ENCODE measurements around the gene NMT1.
A peak's percentile ranks its signal among the peaks of the same experiment; 100 is the strongest.

The NMT1 gene

DNA sequence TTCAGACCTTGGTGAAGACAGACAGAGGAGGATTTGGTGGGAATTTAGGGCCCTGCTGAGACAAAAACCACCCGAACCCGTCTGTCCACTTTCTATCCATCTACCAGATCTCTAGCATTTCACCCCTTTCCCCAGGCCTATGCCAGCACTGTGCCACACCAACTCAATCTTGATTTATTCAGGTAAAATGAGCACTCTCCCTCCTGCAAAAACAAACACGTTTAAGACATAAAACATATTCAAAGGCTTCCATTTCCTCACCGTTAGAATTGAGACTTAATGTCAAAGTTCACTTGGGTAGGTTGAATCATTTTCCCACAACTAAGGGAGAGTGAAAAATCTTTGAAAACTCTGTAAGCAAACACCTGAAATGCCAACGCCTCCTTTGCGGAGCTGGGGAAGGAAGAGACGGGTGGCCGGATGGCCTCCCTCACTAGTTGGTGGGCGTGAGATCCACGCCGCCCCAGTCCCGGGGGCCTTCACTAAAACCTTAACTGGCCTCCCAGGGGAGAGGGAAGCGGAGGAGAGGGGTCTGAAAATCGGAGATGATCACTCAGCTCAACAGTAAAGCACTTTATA, 10.5 kb upstream of the NMT1 start:
- 0 out of 2 replicates have a peak, but pooled peaks have one; percentile 43 for TF ChIP-seq ZBTB7A (IDR thresholded peaks at IDR 0.05; ENCODE audit: low read depth)
- TF ChIP-seq FOXM1 (IDR thresholded peaks at IDR 0.05; ENCODE audit: borderline replicate concordance, low read depth), result no peak
- TF ChIP-seq, protein P1, sequence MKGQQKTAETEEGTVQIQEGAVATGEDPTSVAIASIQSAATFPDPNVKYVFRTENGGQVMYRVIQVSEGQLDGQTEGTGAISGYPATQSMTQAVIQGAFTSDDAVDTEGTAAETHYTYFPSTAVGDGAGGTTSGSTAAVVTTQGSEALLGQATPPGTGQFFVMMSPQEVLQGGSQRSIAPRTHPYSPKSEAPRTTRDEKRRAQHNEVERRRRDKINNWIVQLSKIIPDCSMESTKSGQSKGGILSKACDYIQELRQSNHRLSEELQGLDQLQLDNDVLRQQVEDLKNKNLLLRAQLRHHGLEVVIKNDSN (IDR thresholded peaks at IDR 0.05), result no peak

DNA sequence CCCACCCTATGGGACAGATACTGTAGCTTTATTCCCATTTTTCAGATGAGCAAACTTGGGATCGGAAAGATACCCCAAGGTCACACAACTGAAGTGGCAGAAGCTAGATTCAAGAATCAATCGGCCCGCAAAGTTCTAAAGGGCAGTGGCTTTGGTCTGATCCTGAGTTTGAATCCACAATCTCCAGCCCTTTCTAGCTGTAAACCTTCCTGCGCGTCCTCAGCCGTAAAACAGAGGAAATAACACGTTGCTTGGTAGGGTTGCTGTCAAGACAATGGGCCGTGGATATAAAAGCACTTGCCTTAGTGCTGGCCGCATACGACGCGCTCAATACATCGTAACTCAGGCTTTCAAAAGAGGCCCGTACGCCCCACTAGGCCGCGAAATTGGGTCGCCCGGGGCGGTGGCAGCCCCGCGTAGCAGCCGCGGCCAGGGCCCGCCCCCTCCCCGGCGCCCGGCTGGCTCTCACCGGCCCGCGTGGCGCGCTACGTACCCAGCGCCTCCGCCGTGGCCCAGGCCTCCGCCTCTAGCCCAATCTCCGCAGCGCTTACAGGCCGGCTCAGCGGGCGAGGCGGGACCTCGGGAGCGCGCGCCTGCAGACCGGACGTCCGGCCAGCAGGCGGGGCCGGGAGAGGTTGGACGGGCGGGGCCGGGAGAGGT, 9.9 kb upstream of the NMT1 start, which contains the start of gene DCAKD:
Gene DCAKD, minus strand, starts transcription at position 573 of the 660 bp plus-strand sequence. CDS start 16,747 bp downstream, outside the sequence.
- TF ChIP-seq NFIC (IDR thresholded peaks at IDR 0.05) (no peak), TAF1 (IDR thresholded peaks at IDR 0.05; ENCODE audit: low read depth) (peak; percentile 54), EGR1 (IDR thresholded peaks at IDR 0.05) (0 out of 2 replicates have a peak, but pooled peaks have one; percentile 18), YY1 (IDR thresholded peaks at IDR 0.05; ENCODE audit: low read depth) (0 out of 2 replicates have a peak, but pooled peaks have one; percentile 41), RAD21 (IDR thresholded peaks at IDR 0.05; ENCODE audit: low read depth) (no peak), FOXM1 (IDR thresholded peaks at IDR 0.05; ENCODE audit: borderline replicate concordance, low read depth) (no peak)
- TF ChIP-seq, protein P1 (IDR thresholded peaks at IDR 0.05), result peak; percentile 61
- TF ChIP-seq, protein P2, sequence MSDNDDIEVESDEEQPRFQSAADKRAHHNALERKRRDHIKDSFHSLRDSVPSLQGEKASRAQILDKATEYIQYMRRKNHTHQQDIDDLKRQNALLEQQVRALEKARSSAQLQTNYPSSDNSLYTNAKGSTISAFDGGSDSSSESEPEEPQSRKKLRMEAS (IDR thresholded peaks at IDR 0.05), result peak; percentile 76; the same call in 1 of the 2 replicates

GRCh38 chr17:45052052-45052772, 8.9 kb upstream of the NMT1 start:
- TF ChIP-seq ZBTB7A (IDR thresholded peaks at IDR 0.05; ENCODE audit: low read depth), result no peak
- TF ChIP-seq YY1 (IDR thresholded peaks at IDR 0.05; ENCODE audit: low read depth), result no peak
- TF ChIP-seq EP300 (IDR thresholded peaks at IDR 0.05; ENCODE audit: borderline replicate concordance), result no peak
- TF ChIP-seq, protein P3, sequence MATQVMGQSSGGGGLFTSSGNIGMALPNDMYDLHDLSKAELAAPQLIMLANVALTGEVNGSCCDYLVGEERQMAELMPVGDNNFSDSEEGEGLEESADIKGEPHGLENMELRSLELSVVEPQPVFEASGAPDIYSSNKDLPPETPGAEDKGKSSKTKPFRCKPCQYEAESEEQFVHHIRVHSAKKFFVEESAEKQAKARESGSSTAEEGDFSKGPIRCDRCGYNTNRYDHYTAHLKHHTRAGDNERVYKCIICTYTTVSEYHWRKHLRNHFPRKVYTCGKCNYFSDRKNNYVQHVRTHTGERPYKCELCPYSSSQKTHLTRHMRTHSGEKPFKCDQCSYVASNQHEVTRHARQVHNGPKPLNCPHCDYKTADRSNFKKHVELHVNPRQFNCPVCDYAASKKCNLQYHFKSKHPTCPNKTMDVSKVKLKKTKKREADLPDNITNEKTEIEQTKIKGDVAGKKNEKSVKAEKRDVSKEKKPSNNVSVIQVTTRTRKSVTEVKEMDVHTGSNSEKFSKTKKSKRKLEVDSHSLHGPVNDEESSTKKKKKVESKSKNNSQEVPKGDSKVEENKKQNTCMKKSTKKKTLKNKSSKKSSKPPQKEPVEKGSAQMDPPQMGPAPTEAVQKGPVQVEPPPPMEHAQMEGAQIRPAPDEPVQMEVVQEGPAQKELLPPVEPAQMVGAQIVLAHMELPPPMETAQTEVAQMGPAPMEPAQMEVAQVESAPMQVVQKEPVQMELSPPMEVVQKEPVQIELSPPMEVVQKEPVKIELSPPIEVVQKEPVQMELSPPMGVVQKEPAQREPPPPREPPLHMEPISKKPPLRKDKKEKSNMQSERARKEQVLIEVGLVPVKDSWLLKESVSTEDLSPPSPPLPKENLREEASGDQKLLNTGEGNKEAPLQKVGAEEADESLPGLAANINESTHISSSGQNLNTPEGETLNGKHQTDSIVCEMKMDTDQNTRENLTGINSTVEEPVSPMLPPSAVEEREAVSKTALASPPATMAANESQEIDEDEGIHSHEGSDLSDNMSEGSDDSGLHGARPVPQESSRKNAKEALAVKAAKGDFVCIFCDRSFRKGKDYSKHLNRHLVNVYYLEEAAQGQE (IDR thresholded peaks at IDR 0.05; ENCODE audit: low read depth), result no peak
- no peak for TF ChIP-seq RAD21 (IDR thresholded peaks at IDR 0.05; ENCODE audit: low read depth)
- TF ChIP-seq, protein P1 (IDR thresholded peaks at IDR 0.05), result no peak; the same call in 1 of the 2 replicates
- no peak for TF ChIP-seq TCF12 (IDR thresholded peaks at IDR 0.05; ENCODE audit: low read depth)
- no peak for TF ChIP-seq FOXM1 (IDR thresholded peaks at IDR 0.05; ENCODE audit: borderline replicate concordance, low read depth)
- TF ChIP-seq, protein P2 (IDR thresholded peaks at IDR 0.05), result no peak
- TF ChIP-seq NFIC (IDR thresholded peaks at IDR 0.05), result no peak
- no peak for TF ChIP-seq EGR1 (IDR thresholded peaks at IDR 0.05)
- TF ChIP-seq CREB1 (IDR thresholded peaks at IDR 0.05; ENCODE audit: low read depth), result no peak
- TF ChIP-seq TAF1 (IDR thresholded peaks at IDR 0.05; ENCODE audit: low read depth), result no peak
- TF ChIP-seq CEBPB (IDR thresholded peaks at IDR 0.05), result no peak
- no peak for TF ChIP-seq TEAD4 (IDR thresholded peaks at IDR 0.05)

DNA sequence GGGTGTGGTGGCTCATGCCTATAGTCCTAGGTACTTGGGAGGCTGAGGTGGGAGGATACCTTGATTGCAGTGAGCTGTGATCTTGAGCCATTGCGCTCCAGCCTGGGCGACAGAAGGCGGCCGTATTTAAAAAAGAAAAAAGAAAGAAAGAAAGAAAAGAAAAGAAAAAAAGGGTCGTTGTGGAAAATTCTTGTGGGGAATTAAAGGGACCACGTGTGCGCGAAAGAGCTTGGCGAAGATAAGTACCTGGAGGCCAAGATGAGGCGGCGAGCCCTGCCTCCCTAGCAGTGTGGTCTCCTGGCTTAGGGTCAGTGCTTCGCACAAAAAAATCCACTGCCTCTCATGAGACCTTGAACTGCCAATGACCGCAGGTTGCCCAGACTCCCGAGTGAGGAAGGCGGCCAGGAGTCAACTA, 728 bp upstream of the NMT1 start:
- TF ChIP-seq EP300 (IDR thresholded peaks at IDR 0.05; ENCODE audit: borderline replicate concordance) (no peak), FOXM1 (IDR thresholded peaks at IDR 0.05; ENCODE audit: borderline replicate concordance, low read depth) (no peak), TCF12 (IDR thresholded peaks at IDR 0.05; ENCODE audit: low read depth) (no peak), TEAD4 (IDR thresholded peaks at IDR 0.05) (no peak), RAD21 (IDR thresholded peaks at IDR 0.05; ENCODE audit: low read depth) (no peak), NFIC (IDR thresholded peaks at IDR 0.05) (no peak), TAF1 (IDR thresholded peaks at IDR 0.05; ENCODE audit: low read depth) (no peak), CREB1 (IDR thresholded peaks at IDR 0.05; ENCODE audit: low read depth) (no peak), ZBTB7A (IDR thresholded peaks at IDR 0.05; ENCODE audit: low read depth) (no peak), CEBPB (IDR thresholded peaks at IDR 0.05) (no peak), EGR1 (IDR thresholded peaks at IDR 0.05) (no peak), YY1 (IDR thresholded peaks at IDR 0.05; ENCODE audit: low read depth) (no peak)
- TF ChIP-seq, protein P1 (IDR thresholded peaks at IDR 0.05), result no peak
- TF ChIP-seq, protein P2 (IDR thresholded peaks at IDR 0.05), result no peak
- TF ChIP-seq, protein P3 (IDR thresholded peaks at IDR 0.05; ENCODE audit: low read depth), result no peak
